ENCODE measurements around the gene HSP90AA1. TPM values are rescaled to one million over a fixed set of nuclear protein-coding genes. Genes with fewer than 3 reads are reported as not detected.
A peak's percentile ranks its signal among the peaks of the same experiment; 100 is the strongest.

The HSP90AA1 gene
- total and polyA plus RNA-seq, 2 donors (not counting 1 experiment from before 2014, with no cell fraction given) = 342 to 493 TPM

DNA sequence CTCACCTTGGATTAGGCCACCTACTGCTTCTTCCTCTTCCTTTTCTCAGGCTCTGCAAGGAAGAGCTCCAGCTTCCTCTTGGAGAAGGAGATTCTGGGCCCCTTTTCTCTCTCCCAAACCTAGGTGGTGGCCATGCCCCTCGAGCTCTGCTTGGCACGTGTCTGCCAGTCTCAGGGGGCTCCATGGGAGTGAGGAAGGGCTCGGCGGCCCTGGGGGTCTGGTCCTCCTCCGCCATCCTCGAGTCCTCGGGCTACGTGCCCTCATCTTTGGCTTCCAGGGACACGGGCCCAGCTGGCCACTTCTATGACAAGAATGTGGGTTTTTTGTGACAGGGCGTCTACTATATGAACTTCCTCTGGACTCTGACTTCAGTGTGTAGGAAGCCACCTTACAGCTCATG lies 34.3 kb downstream of the HSP90AA1 start:
- H4K20me1 ChIP-seq (ENCODE audit: control insufficient read depth, extremely low read depth, insufficient read depth, low read length) = peaks cover 3% of the 10 kb centered on the region
- H3K4me3 ChIP-seq (replicated peaks in 1 of 4; ENCODE audit: control extremely low read depth in 1 of 4, insufficient read depth in 1 of 4, low read depth in 3 of 4, low read length in 4 of 4) = no peak overlapping the region
- no peaks in the 10 kb centered on the region for H3K9me3 ChIP-seq (ENCODE audit: control insufficient read depth, insufficient read depth, low read depth, low read length)
- H3K4me1 ChIP-seq (ENCODE audit: control insufficient read depth, extremely low read depth, insufficient read depth, low read length) = peaks cover 10% of the 10 kb centered on the region
- no peak overlapping the region for H3K4me2 ChIP-seq (ENCODE audit: extremely low read depth, insufficient read depth, low read length)
- H3K27me3 ChIP-seq (ENCODE audit: control insufficient read depth, insufficient read depth, low read length) = no peaks in the 10 kb centered on the region
- H2AFZ ChIP-seq (ENCODE audit: low read length) = no peak overlapping the region
- no peak for TF ChIP-seq EZH2 (IDR thresholded peaks at IDR 0.05; ENCODE audit: low read length, missing control alignments)
- TF ChIP-seq, protein P1, sequence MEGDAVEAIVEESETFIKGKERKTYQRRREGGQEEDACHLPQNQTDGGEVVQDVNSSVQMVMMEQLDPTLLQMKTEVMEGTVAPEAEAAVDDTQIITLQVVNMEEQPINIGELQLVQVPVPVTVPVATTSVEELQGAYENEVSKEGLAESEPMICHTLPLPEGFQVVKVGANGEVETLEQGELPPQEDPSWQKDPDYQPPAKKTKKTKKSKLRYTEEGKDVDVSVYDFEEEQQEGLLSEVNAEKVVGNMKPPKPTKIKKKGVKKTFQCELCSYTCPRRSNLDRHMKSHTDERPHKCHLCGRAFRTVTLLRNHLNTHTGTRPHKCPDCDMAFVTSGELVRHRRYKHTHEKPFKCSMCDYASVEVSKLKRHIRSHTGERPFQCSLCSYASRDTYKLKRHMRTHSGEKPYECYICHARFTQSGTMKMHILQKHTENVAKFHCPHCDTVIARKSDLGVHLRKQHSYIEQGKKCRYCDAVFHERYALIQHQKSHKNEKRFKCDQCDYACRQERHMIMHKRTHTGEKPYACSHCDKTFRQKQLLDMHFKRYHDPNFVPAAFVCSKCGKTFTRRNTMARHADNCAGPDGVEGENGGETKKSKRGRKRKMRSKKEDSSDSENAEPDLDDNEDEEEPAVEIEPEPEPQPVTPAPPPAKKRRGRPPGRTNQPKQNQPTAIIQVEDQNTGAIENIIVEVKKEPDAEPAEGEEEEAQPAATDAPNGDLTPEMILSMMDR (conservative IDR thresholded peaks at IDR 0.05 in 1 of 2, IDR thresholded peaks at IDR 0.05 in 1 of 2; ENCODE audit: low read depth in 1 of 2, low read length in 2 of 2) = no peak
- no peak overlapping the region for H3K9ac ChIP-seq (ENCODE audit: insufficient read depth, low read length)
- no peak overlapping the region for H3K27ac ChIP-seq (ENCODE audit: insufficient read depth, low read length)
- no peak for DNase-seq (ENCODE audit: low read depth in 2 of 2)
- no peaks in the 10 kb centered on the region for H3K79me2 ChIP-seq (ENCODE audit: control insufficient read depth, insufficient read depth, low read length)
- H3K36me3 ChIP-seq (ENCODE audit: control insufficient read depth, insufficient read depth, low read length) = peaks cover 46% of the 10 kb centered on the region

DNA sequence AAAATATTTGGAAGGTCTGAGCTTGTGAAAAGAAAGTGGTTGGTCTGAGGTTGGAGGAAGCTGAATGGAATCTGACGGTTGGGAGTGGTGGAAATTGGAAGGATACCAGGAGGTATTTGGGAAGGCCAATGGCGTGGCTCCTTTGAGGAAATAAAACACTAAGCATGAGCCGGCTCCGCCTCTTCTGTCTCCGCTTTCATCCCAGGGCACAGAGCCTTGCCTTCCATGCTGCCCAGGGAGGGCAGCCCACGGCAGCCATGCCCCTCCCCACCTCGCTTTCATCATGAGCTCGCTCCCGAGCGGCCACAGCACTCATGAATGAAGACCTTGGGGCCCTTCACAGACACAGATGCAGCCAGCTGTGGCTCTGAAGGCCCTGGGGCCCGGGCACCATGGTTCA lies 36.2 kb downstream of the HSP90AA1 start:
- Histone ChIP-seq H3K9ac (ENCODE audit: insufficient read depth, low read length) (no peak overlapping the region), H3K27me3 (ENCODE audit: control insufficient read depth, insufficient read depth, low read length) (no peaks in the 10 kb centered on the region), H3K9me3 (ENCODE audit: control insufficient read depth, insufficient read depth, low read depth, low read length) (no peaks in the 10 kb centered on the region), H3K4me1 (ENCODE audit: control insufficient read depth, extremely low read depth, insufficient read depth, low read length) (peaks cover 10% of the 10 kb centered on the region), H3K36me3 (ENCODE audit: control insufficient read depth, insufficient read depth, low read length) (peaks cover 47% of the 10 kb centered on the region), H3K27ac (ENCODE audit: insufficient read depth, low read length) (peak overlapping the region; percentile 63), H4K20me1 (ENCODE audit: control insufficient read depth, extremely low read depth, insufficient read depth, low read length) (peaks cover 3% of the 10 kb centered on the region), H3K4me3 (replicated peaks in 1 of 4; ENCODE audit: control extremely low read depth in 1 of 4, insufficient read depth in 1 of 4, low read depth in 3 of 4, low read length in 4 of 4) (no peak overlapping the region), H2AFZ (ENCODE audit: low read length) (no peak overlapping the region), H3K4me2 (ENCODE audit: extremely low read depth, insufficient read depth, low read length) (peak overlapping the region; percentile 51), H3K79me2 (ENCODE audit: control insufficient read depth, insufficient read depth, low read length) (no peaks in the 10 kb centered on the region)
- TF ChIP-seq, protein P1 (conservative IDR thresholded peaks at IDR 0.05 in 1 of 2, IDR thresholded peaks at IDR 0.05 in 1 of 2; ENCODE audit: low read depth in 1 of 2, low read length in 2 of 2) = no peak
- peak; percentile 77 to 89 for DNase-seq (ENCODE audit: low read depth in 2 of 2)

DNA sequence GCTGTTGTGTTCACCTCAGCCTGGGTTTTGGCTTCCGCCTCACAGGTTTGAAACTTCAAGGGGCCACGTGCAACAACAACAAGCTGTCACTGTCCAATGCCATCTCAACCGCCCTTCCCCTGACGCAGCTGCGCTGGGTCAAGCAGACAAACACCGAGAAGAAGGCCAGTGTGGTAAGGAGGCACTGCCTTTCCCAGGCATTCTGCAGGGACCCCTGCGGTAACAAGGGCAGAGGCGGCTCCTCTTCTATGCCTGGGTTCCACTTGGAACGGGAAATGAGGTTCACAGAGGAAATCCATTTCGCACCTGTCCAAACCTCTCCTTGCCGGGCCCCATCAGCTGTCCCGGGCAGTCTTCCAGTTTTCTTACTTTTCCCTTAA lies 36.8 kb downstream of the HSP90AA1 start:
- TF ChIP-seq, protein P1 (conservative IDR thresholded peaks at IDR 0.05 in 1 of 2, IDR thresholded peaks at IDR 0.05 in 1 of 2; ENCODE audit: low read depth in 1 of 2, low read length in 2 of 2) = no peak
- TF ChIP-seq EZH2 (IDR thresholded peaks at IDR 0.05; ENCODE audit: low read length, missing control alignments) = no peak
- Histone ChIP-seq H3K27me3 (ENCODE audit: control insufficient read depth, insufficient read depth, low read length) (no peaks in the 10 kb centered on the region), H2AFZ (ENCODE audit: low read length) (no peak overlapping the region), H3K27ac (ENCODE audit: insufficient read depth, low read length) (peak overlapping the region; percentile 63), H3K4me2 (ENCODE audit: extremely low read depth, insufficient read depth, low read length) (no peak overlapping the region), H3K4me3 (replicated peaks in 1 of 4; ENCODE audit: control extremely low read depth in 1 of 4, insufficient read depth in 1 of 4, low read depth in 3 of 4, low read length in 4 of 4) (no peak overlapping the region), H3K36me3 (ENCODE audit: control insufficient read depth, insufficient read depth, low read length) (peaks cover 42% of the 10 kb centered on the region), H3K79me2 (ENCODE audit: control insufficient read depth, insufficient read depth, low read length) (no peaks in the 10 kb centered on the region), H3K9me3 (ENCODE audit: control insufficient read depth, insufficient read depth, low read depth, low read length) (no peaks in the 10 kb centered on the region), H4K20me1 (ENCODE audit: control insufficient read depth, extremely low read depth, insufficient read depth, low read length) (peaks cover 3% of the 10 kb centered on the region), H3K9ac (ENCODE audit: insufficient read depth, low read length) (no peak overlapping the region), H3K4me1 (ENCODE audit: control insufficient read depth, extremely low read depth, insufficient read depth, low read length) (peaks cover 5% of the 10 kb centered on the region)
- DNase-seq (ENCODE audit: low read depth in 2 of 2) = no peak
